GM23248 (cell line): Measurements from ENCODE around the gene FXR1. TPM values are rescaled to one million over a fixed set of nuclear protein-coding genes. Genes with fewer than 3 reads are reported as not detected.
"Not testable (repeated sequence)": the region's sequence is repeated elsewhere in the genome, so short reads cannot be mapped to it uniquely, and the experiment has no call there.

Source experiments
- DNase-seq: peaks from one replicate; pipeline ENCODE4 v3.0.0-alpha.2; 2015
- H2AFZ ChIP-seq: fragments of 200-600 bp; sonication (generic); 2 replicates; pipeline ENCODE4 v1.6.1; 2016; ENCODE audit warnings: antibody characterized with exemption
- H3F3A ChIP-seq: fragments of 200-600 bp; sonication (generic); 2 replicates; pipeline ENCODE4 v1.6.1; 2016; ENCODE audit warnings: mild to moderate bottlenecking, antibody characterized with exemption, mixed run types; ENCODE audit not compliant: insufficient read depth
- H3K27ac ChIP-seq: fragments of 200-600 bp; sonication (generic); 2 replicates; pipeline ENCODE4 v1.5.1; 2016; ENCODE audit warnings: mild to moderate bottlenecking
- H3K27me3 ChIP-seq: fragments of 200-600 bp; sonication (generic); replicated peaks from 2 replicates; pipeline ENCODE4 v1.6.1; 2016; ENCODE audit warnings: mild to moderate bottlenecking; ENCODE audit not compliant: insufficient read depth
- H3K36me3 ChIP-seq: fragments of 200-600 bp; sonication (generic); 2 replicates; pipeline ENCODE4 v1.6.1; 2016; ENCODE audit warnings: low read depth, mild to moderate bottlenecking
- H3K4me1 ChIP-seq: fragments of 200-600 bp; sonication (generic); 2 replicates; pipeline ENCODE4 v1.6.1; 2016; ENCODE audit warnings: mild to moderate bottlenecking; ENCODE audit not compliant: insufficient read depth
- H3K4me2 ChIP-seq: fragments of 200-600 bp; sonication (generic); one replicate; pipeline ENCODE4 v1.6.1; 2016; ENCODE audit warnings: mild to moderate bottlenecking; ENCODE audit not compliant: unreplicated experiment
- H3K4me3 ChIP-seq: fragments of 200-600 bp; sonication (generic); 2 replicates; pipeline ENCODE4 v1.5.1; 2016; ENCODE audit warnings: mild to moderate bottlenecking
- H3K79me2 ChIP-seq: fragments of 200-600 bp; sonication (generic); 2 replicates; pipeline ENCODE4 v1.6.1; 2016; ENCODE audit warnings: mild to moderate bottlenecking; ENCODE audit not compliant: insufficient read depth
- H3K9ac ChIP-seq: fragments of 200-600 bp; sonication (generic); 2 replicates; pipeline ENCODE4 v1.6.1; 2016; ENCODE audit warnings: mild to moderate bottlenecking
- H3K9me2 ChIP-seq: fragments of 200-600 bp; sonication (generic); 2 replicates; pipeline ENCODE4 v1.6.1; 2016; ENCODE audit warnings: mixed run types, mild to moderate bottlenecking, moderate library complexity; ENCODE audit not compliant: insufficient read depth
- H3K9me3 ChIP-seq: fragments of 200-600 bp; sonication (generic); one replicate; pipeline ENCODE4 v1.6.1; 2017; ENCODE audit warnings: low read depth
- H4K20me1 ChIP-seq: fragments of 200-600 bp; sonication (generic); 2 replicates; pipeline ENCODE4 v1.6.0; 2016; ENCODE audit not compliant: insufficient read depth
- EZH2 ChIP-seq: fragments of 200-600 bp; sonication (generic); IDR thresholded peaks from 2 replicates; pipeline ENCODE4 v1.6.1; 2018; ENCODE audit warnings: antibody characterized with exemption, mild to moderate bottlenecking; ENCODE audit not compliant: insufficient read depth, poor library complexity, severe bottlenecking
- EZH2phosphoT487 ChIP-seq: fragments of 200-600 bp; sonication (generic); IDR thresholded peaks from 2 replicates; pipeline ENCODE4 v1.6.1; 2018; ENCODE audit warnings: antibody characterized with exemption, moderate library complexity, mild to moderate bottlenecking, low read depth; ENCODE audit not compliant: insufficient read depth
- WGBS, 2 experiments: methylation state at CpG; one replicate each; pipeline ENCODE4 v1.1.6; 2015 to 2017; ENCODE audit warnings: low lambda C conversion rate in 2 of 2, low coverage in 1 of 2; ENCODE audit errors: missing lambda C conversion rate in 2 of 2; 5-methylcytosine and 5-hydroxymethylcytosine counted together
- in situ Hi-C: fragments of 300-500 bp; cut with MboI; formaldehyde crosslinking; loops from 2 replicates; pipeline ENCODE4 v1.15.0; 2020
- polyA plus RNA-seq: library from polyadenylated mRNA; unstranded; fragments of >200 nt; fragmentation: Nextera tagmentation; extraction: Ambion mirVana; gene quantifications from 2 replicates; pipeline ENCODE4 v1.2.1, GENCODE V29; 2016
- total RNA-seq: library from RNA; depleted of rRNA; stranded (reverse); fragments of >200 nt; shearing (Covaris generic); gene quantifications from 2 replicates; pipeline ENCODE4 v1.2.3, GENCODE V29; 2014

FXR1 gene
- total and polyA plus RNA-seq, 2 experiments from 2014 or later = 36.3 to 105 TPM

GRCh38 chr3:180977498-180977897, 65.0 kb downstream of the FXR1 start:
- Histone ChIP-seq H3K27me3 (no peaks in the 10 kb centered on the region), H3K4me3 (no peak overlapping the region), H3K36me3 (peaks cover 40% of the 10 kb centered on the region), H3K4me2 (no peak overlapping the region), H3K9me2 (no peaks in the 10 kb centered on the region), H4K20me1 (no peaks in the 10 kb centered on the region), H3K9ac (no peak overlapping the region), H3K9me3 (no peaks in the 10 kb centered on the region), H2AFZ (no peak overlapping the region), H3K79me2 (0 out of 2 replicates have a peak, but pooled peaks cover 4% of the 10 kb centered on the region), H3K27ac (no peak overlapping the region), H3F3A (peaks cover 52% of the 10 kb centered on the region), H3K4me1 (no peaks in the 10 kb centered on the region)
- no peak for DNase-seq
- TF ChIP-seq EZH2 (no peak), EZH2phosphoT487 (no peak)
- in situ Hi-C loops = no loop called here

- in situ Hi-C loops = no loop called here
- TF ChIP-seq EZH2phosphoT487 (no peak), EZH2 (no peak)
- no peak overlapping the region for H3K4me3 ChIP-seq
- peaks cover 44% of the 10 kb centered on the region for H3K36me3 ChIP-seq
- no peaks in the 10 kb centered on the region for H3K79me2 ChIP-seq
- no peak for DNase-seq
- no peak overlapping the region; the same call in 1 of the 2 replicates for H3K9ac ChIP-seq
- no peaks in the 10 kb centered on the region for H4K20me1 ChIP-seq
- H3K4me2 ChIP-seq = no peak overlapping the region
- H2AFZ ChIP-seq = no peak overlapping the region
- H3K27me3 ChIP-seq = no peaks in the 10 kb centered on the region
- H3K9me2 ChIP-seq = no peaks in the 10 kb centered on the region
- no peaks in the 10 kb centered on the region for H3K4me1 ChIP-seq
- H3F3A ChIP-seq = peaks cover 60% of the 10 kb centered on the region
- H3K27ac ChIP-seq = peak overlapping the region; percentile 54
- no peaks in the 10 kb centered on the region for H3K9me3 ChIP-seq
Observed at GRCh38 chr3:180979961-180980360, 67.5 kb downstream of the FXR1 start.

GRCh38 chr3:180980611-180981010, 68.1 kb downstream of the FXR1 start:
- Histone ChIP-seq H3K4me3 (no peak overlapping the region), H3K9me3 (no peaks in the 10 kb centered on the region), H3K79me2 (peaks cover under 1% of the 10 kb centered on the region; the same call in 1 of the 2 replicates), H3K9me2 (no peaks in the 10 kb centered on the region), H3K4me1 (no peaks in the 10 kb centered on the region), H3K36me3 (peaks cover 42% of the 10 kb centered on the region), H3K9ac (no peak overlapping the region; the same call in 1 of the 2 replicates), H3F3A (peaks cover 67% of the 10 kb centered on the region), H4K20me1 (no peaks in the 10 kb centered on the region), H2AFZ (no peak overlapping the region), H3K4me2 (no peak overlapping the region), H3K27ac (peak overlapping the region; percentile 54), H3K27me3 (no peaks in the 10 kb centered on the region)
- DNase-seq = peak; percentile 59
- in situ Hi-C loops = no loop called here
- no peak for TF ChIP-seq EZH2
- TF ChIP-seq EZH2phosphoT487 = no peak

DNA sequence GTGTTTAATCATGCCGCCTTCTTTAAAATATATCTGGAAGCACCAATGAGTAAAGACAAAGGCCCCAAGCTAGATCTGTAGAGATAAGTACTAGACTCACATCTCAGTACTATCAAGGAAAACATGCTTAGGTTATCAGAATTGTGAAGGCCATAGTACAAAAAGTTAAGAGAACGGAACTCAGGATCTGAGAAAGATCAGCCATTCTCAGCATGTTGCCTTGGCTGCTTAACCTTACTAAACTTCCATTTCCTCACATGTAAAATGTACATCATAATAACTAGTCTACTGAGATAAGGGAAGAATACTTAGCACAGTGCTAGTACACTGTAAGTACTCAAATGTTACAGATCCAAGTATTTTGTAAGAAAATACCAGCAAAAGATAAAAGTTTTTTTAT, 69.4 kb downstream of the FXR1 start:
- Histone ChIP-seq H3K79me2 (peaks cover 12% of the 10 kb centered on the region), H3K4me1 (no peaks in the 10 kb centered on the region), H2AFZ (no peak overlapping the region), H3K27ac (no peak overlapping the region), H4K20me1 (no peaks in the 10 kb centered on the region), H3K27me3 (no peaks in the 10 kb centered on the region), H3F3A (peaks cover 68% of the 10 kb centered on the region), H3K9me3 (no peaks in the 10 kb centered on the region), H3K36me3 (peaks cover 37% of the 10 kb centered on the region), H3K9me2 (no peaks in the 10 kb centered on the region), H3K4me2 (no peak overlapping the region), H3K9ac (no peak overlapping the region), H3K4me3 (no peak overlapping the region)
- DNase-seq = no peak
- WGBS, 2 experiments = 97 to 100% methylated on average over 2 of the region's 2 CpGs
- TF ChIP-seq EZH2phosphoT487 (no peak), EZH2 (no peak)
- in situ Hi-C loops = no loop called here

DNA sequence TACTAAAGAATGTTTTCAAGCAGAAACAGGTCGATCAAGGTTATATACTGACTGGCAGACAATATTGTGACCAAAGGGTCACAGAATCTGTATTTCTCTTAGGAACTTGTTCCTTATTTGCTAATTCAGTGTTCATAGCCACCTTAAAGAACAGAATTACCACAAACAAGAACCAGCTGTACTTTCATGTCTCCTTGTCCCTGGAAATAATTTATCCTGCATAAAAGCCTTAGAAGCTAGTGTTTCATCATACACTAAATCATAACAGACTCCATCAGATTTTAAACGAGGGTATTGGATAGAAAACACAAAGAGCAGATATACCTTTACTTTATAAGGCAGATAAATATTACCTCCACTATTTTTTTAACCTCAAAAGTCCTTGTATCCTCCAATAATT, 70.7 kb downstream of the FXR1 start:
- Histone ChIP-seq H3K27me3 (no peaks in the 10 kb centered on the region), H3K79me2 (peaks cover 24% of the 10 kb centered on the region), H3K9ac (no peak overlapping the region), H3K4me1 (no peaks in the 10 kb centered on the region), H2AFZ (no peak overlapping the region), H4K20me1 (no peaks in the 10 kb centered on the region), H3K9me3 (no peaks in the 10 kb centered on the region), H3K27ac (no peak overlapping the region), H3K4me3 (no peak overlapping the region), H3K9me2 (no peaks in the 10 kb centered on the region), H3K4me2 (no peak overlapping the region), H3K36me3 (peaks cover 34% of the 10 kb centered on the region), H3F3A (peaks cover 61% of the 10 kb centered on the region)
- TF ChIP-seq EZH2phosphoT487 (no peak), EZH2 (no peak)
- DNase-seq = no peak
- in situ Hi-C loops = no loop called here
- WGBS, 2 experiments = 2 to 6% methylated on average over 2 of the region's 2 CpGs

- not testable (repeated sequence) for H3K9me2 ChIP-seq, H3K27ac ChIP-seq
Observed at GRCh38 chr3:180986366-180986765, 73.9 kb downstream of the FXR1 start.

More at GRCh38 chr3:180986366-180986765, 73.9 kb downstream of the FXR1 start:
- H3K27me3 ChIP-seq, H3K9ac ChIP-seq, in situ Hi-C loops, H4K20me1 ChIP-seq, H3K9me3 ChIP-seq, H3K4me3 ChIP-seq, H3K4me2 ChIP-seq, DNase-seq, H3K4me1 ChIP-seq, H2AFZ ChIP-seq: not testable (repeated sequence)
- H3K36me3 ChIP-seq = peaks cover 19% of the 10 kb centered on the region; the same call in 1 of the 2 replicates
- H3K79me2 ChIP-seq = peaks cover 39% of the 10 kb centered on the region
- 87 to 93% methylated on average over 10 of the region's 10 CpGs for WGBS, 2 experiments
- H3F3A ChIP-seq = peaks cover 41% of the 10 kb centered on the region
